SU-DHL-6 (cell line): ENCODE data around the gene SAV1.

Experiments used
- EZH2phosphoT487 ChIP-seq: fragments of 200-600 bp; sonication (generic), shearing (Covaris generic); conservative IDR thresholded peaks from 2 replicates; pipeline ENCODE4 v1.6.1; 2018; ENCODE audit warnings: mild to moderate bottlenecking, antibody characterized with exemption, low read length, moderate library complexity, mixed read lengths
- TF ChIP-seq, protein P1 (sequence below): fragments of 200-600 bp; sonication (generic); IDR thresholded peaks from one replicate; pipeline ENCODE4 v1.5.1; 2017; ENCODE audit warnings: antibody characterized with exemption, mild to moderate bottlenecking, low read length, moderate library complexity; ENCODE audit not compliant: insufficient read depth, poor library complexity, severe bottlenecking

DNA sequence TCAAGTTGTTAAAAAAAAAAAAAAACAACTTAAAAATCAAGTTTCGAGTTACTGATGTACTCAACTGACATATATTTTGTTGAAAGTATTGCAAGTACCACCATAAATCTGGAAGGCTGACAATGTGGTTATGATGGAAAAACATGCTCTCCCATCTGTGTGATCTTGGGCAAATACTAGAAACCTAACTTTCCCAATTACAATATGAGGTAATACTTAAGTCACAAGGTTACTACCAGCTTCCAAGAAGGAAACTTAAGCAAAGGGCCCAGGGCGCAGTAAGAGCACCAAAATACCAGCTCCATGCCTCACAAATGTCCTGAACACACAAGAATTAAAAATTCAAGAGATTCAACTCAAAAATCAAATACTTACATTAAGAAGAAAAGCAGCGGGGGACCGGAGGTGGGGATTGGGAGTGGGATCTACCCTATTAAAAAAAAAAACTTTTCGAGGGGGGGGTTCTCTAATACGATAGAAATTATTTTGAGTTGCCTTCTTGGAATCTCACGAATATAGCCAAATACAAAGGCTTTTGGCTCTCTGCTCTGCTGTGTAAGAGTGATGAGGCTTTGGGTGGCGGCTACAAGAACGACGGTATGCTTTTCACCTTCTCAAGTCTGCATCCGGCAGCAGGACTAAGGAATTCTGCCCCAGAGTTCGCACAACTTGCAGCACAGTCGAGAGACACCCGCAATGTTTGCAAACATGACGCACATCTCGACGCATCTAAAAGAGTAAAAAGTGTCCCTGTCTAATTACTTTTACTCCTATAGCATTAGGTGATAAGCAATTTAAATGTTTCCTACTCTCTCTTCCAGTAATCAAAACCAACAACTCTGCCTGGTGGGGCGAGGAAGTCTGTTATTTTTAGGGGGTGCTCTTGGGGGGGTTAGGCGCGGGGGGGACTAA lies 1.1 kb downstream of the SAV1 start:
- TF ChIP-seq, protein P1, sequence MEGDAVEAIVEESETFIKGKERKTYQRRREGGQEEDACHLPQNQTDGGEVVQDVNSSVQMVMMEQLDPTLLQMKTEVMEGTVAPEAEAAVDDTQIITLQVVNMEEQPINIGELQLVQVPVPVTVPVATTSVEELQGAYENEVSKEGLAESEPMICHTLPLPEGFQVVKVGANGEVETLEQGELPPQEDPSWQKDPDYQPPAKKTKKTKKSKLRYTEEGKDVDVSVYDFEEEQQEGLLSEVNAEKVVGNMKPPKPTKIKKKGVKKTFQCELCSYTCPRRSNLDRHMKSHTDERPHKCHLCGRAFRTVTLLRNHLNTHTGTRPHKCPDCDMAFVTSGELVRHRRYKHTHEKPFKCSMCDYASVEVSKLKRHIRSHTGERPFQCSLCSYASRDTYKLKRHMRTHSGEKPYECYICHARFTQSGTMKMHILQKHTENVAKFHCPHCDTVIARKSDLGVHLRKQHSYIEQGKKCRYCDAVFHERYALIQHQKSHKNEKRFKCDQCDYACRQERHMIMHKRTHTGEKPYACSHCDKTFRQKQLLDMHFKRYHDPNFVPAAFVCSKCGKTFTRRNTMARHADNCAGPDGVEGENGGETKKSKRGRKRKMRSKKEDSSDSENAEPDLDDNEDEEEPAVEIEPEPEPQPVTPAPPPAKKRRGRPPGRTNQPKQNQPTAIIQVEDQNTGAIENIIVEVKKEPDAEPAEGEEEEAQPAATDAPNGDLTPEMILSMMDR: no peak
- TF ChIP-seq EZH2phosphoT487: no peak
